Small intestine (tissue), 7 donors: Measurements from ENCODE around the gene NUP210. TPM values are rescaled to one million over a fixed set of nuclear protein-coding genes. Genes with fewer than 3 reads are reported as not detected.

Experiments used
- DNase-seq, 2 donors: peaks; one replicate each; pipeline versions ENCODE4 v3.0.0 to v3.0.0-alpha.2; 2013
- FAIRE-seq: peaks from 2 replicates; lab custom pipeline; 2012; peaks lifted over from hg19 to GRCh38; lab: Jason Lieb, UNC
- H3K27ac ChIP-seq, 3 donors: one replicate each; pipeline ENCODE4 v1.5.1; 2013; ENCODE audit warnings: low read length in 2 of 3, mild to moderate bottlenecking in 2 of 3, control low read depth in 1 of 3, inconsistent platforms in 1 of 3, low read depth in 1 of 3, moderate library complexity in 1 of 3
- H3K27me3 ChIP-seq, 3 donors: one replicate each; pipeline ENCODE4 v1.6.1; 2013; ENCODE audit warnings: low read length in 3 of 3, inconsistent platforms in 1 of 3; ENCODE audit not compliant: control insufficient read depth in 3 of 3, insufficient read depth in 3 of 3
- H3K36me3 ChIP-seq, 3 donors: one replicate each; pipeline ENCODE4 v1.6.1; 2013; ENCODE audit warnings: low read length in 3 of 3, inconsistent platforms in 1 of 3, low read depth in 1 of 3, mild to moderate bottlenecking in 1 of 3, moderate library complexity in 1 of 3; ENCODE audit not compliant: control insufficient read depth in 3 of 3, insufficient read depth in 2 of 3
- H3K4me1 ChIP-seq, 3 donors: one replicate each; pipeline ENCODE4 v1.6.1; 2013; ENCODE audit warnings: low read length in 2 of 3, inconsistent platforms in 1 of 3, low read depth in 1 of 3, mild to moderate bottlenecking in 1 of 3, moderate library complexity in 1 of 3; ENCODE audit not compliant: control insufficient read depth in 3 of 3, insufficient read depth in 2 of 3
- H3K4me3 ChIP-seq, 3 donors: one replicate each; pipeline ENCODE4 v1.5.1; 2013; ENCODE audit warnings: low read length in 3 of 3, control low read depth in 1 of 3, inconsistent platforms in 1 of 3, low read depth in 1 of 3, mild to moderate bottlenecking in 1 of 3, moderate library complexity in 1 of 3
- H3K9me3 ChIP-seq, 2 donors: one replicate each; pipeline ENCODE4 v1.6.1; 2013; ENCODE audit warnings: low read depth in 1 of 2, low read length in 1 of 2; ENCODE audit not compliant: control insufficient read depth in 2 of 2, insufficient read depth in 1 of 2
- WGBS, 3 donors: extraction: QIAGEN DNeasy Blood & Tissue Kit; methylation state at CpG; one replicate each; pipeline ENCODE4 v1.1.7; 2013; 5-methylcytosine and 5-hydroxymethylcytosine counted together
- polyA plus RNA-seq, 4 donors: library from polyadenylated mRNA; stranded (reverse) in 3 of 4; unstranded in 1 of 4; fragments of 200-250 nt in 3 of 4; fragments of 120-200 nt in 1 of 4; gene quantifications; one replicate each; pipeline versions ENCODE4 v1.2.1 to v1.2.3, GENCODE V29; 2013
- donor health status: healthy with polysubstance abuse.
- donor health status: control.
- donor health status: control.
- donor health status: Bipolar disorder and iron deficiency.
- donor health status: healthy.

Gene NUP210
- polyA plus RNA-seq, 4 donors: 0.22 to 36.4 (median 5.6) TPM

DNA sequence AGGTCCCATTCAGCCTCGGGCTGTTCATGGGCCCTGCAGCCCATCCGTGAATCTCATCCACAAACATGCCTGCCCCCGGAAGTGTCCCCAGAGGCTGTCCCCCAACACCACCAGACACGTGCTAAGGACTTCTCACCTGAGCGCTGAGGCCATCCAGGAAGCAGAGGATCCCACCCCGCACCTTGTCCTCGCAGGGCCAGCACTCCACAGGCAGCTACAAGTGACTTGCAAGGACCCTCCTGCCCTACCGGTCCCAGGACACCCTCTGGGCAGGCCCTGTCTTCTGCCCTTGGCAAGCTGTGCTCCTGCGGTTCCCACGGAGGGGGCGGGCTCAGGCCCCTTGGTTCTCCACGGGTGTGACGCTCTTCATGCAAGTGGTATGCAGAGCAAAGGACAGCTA is 146.0 kb downstream of the NUP210 start:
- 58 to 63% (median 63%) methylated on average over 13 of the region's 13 CpGs for WGBS, 3 donors
- H3K27me3 ChIP-seq: peaks cover 0 to 27% (median 0%) of the 10 kb centered on the region in 3 donors
- no peak for FAIRE-seq

DNA sequence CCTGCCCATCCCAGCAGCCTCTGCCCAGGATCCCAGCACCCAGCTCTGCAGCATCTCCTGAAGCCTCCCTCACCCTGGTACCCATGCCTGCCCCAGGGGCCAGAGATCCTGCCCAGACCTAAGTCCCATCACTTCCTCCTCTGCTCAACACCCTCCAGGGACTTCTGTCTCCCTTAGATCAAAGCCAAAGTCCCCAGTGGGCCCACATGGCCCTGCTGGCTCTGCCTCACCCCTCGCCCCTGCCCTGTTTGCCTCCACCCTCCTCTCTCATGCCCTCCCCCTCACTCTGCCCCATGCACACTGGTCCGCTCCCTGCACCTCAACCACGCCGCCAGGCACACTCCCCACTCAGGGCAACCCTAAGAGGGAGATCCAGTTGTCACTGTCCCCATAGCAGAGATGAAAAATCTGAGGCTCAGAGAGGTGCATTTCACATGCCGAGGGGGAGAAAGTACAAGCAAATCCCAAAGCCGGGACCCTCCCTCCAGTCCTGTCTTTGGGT is 146.5 kb downstream of the NUP210 start:
- DNase-seq (no peak), FAIRE-seq (no peak)
- Histone ChIP-seq H3K27ac (no peak overlapping the region), H3K9me3 (peaks cover 0 to 7% of the 10 kb centered on the region in 2 donors), H3K36me3 (no peaks in the 10 kb centered on the region), H3K27me3 (peaks cover 0 to 23% (median 0%) of the 10 kb centered on the region in 3 donors), H3K4me1 (no peaks in the 10 kb centered on the region), H3K4me3 (no peak overlapping the region)
- 73 to 86% (median 79%) methylated on average over 6 of the region's 6 CpGs for WGBS, 3 donors

More for the DNA sequence above, 146.0 kb downstream of the NUP210 start:
- DNase-seq: no peak
- H3K4me3 ChIP-seq: no peak overlapping the region
- no peak overlapping the region for H3K27ac ChIP-seq
- peaks cover 0 to 7% of the 10 kb centered on the region in 2 donors for H3K9me3 ChIP-seq
- H3K4me1 ChIP-seq: no peaks in the 10 kb centered on the region
- no peaks in the 10 kb centered on the region for H3K36me3 ChIP-seq

DNA sequence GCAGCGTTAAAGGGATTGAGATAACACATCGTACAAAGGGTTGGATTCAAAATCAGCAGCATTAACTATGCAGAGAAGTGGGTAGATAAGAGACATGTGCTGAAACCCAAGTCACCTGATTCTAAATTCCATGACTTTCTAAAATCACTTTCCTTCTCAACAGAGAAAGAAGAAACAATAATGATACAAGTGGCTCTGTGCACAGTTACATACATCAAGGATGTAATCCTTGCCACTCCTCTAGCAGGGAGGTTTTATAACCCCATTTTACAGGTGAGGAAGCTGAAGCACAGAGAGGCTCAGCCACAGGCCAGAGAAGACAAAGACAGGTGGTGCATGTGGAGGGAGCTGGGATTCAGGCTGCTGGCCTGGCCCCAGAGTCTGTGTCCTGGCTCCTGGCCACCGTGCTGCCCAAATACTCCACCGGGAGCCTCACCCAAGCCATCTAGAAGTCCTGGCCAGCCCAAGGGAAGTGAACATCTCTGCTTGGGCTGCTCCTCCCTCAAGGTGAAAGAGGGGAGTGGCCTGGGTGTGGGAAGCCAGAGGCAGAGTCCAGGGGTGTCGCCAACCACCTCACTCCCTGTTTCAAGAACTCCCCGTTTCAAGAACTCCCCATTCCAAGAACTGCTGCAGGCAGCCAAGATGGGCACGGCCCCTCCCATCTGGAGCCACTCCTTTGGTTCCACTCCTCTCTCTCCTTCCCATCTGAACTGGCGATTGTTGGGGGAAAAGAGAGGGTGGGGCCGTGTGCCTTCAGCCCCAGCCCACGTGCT is 147.1 kb downstream of the NUP210 start:
- FAIRE-seq: no peak
- no peaks in the 10 kb centered on the region for H3K36me3 ChIP-seq
- peaks cover 0 to 7% of the 10 kb centered on the region in 2 donors for H3K9me3 ChIP-seq
- H3K27ac ChIP-seq: no peak overlapping the region
- peaks cover 0 to 21% (median 0%) of the 10 kb centered on the region in 3 donors for H3K27me3 ChIP-seq
- WGBS, 3 donors: 21 to 57% (median 30%) methylated on average over 8 to 10 of the region's 10 CpGs
- H3K4me3 ChIP-seq: no peak overlapping the region
- H3K4me1 ChIP-seq: no peaks in the 10 kb centered on the region
- peak in 1 of 2 donors; percentile 19 for DNase-seq

DNA sequence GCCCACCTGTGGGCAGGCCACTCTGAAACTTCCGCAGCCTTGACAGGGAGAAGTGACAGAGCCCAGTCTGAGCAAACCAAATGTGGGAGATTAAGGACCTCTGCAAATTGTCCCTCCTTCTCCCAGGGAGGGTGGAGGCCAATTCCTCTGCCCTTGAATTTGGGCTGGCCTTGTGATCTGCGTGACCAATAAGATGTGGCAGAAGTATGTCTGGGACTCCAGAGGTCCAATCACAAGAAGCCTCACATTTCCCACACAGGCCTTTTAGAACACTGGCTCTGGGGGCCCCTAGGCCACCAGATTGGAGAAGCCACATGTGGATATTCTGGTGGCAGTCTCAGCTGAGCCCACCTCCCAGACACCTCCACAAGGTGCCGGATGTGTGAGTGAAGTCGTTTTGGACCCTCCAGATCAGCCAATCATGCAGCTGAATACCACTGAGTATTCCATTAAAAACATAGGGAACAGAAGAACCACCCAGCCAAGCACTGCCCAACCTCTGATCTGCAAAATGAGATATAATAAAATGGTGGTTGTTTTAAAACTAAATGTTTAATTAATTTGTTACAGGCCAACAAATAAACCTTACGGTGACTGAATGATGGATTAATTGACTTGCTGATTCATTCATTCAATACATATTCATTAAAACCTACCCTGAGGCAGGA is 150.3 kb downstream of the NUP210 start:
- Histone ChIP-seq H3K9me3 (peaks cover 0 to 11% of the 10 kb centered on the region in 2 donors), H3K4me1 (no peaks in the 10 kb centered on the region), H3K27me3 (peaks cover 0 to 7% (median 0%) of the 10 kb centered on the region in 3 donors), H3K4me3 (no peak overlapping the region), H3K36me3 (no peaks in the 10 kb centered on the region), H3K27ac (no peak overlapping the region)
- FAIRE-seq (no peak), DNase-seq (no peak)
- WGBS, 3 donors: 88 to 90% (median 89%) methylated on average over 5 of the region's 5 CpGs

DNA sequence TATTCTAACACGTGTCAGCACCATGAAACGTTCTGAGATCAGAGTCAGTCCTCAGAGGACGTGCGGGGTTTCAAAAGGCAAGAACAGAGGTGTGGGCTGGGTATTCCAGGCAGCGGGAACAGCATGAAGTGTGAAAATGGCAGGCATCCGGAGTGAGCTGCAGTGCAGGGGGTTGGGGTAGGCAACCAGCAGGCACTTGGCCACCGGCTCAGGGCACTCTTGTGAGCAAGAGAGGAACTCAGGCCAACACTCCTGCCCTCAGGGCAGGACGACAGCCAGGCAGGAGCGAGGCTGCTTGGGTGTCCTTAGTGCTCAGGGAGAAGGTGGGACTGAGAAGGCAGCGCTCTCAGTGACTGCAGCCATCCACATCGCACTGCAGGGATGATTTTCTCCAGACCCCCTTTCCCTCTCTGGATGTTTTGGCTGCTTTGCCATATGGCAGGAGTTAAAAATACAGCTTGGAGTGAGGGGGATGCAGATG is 151.1 kb downstream of the NUP210 start:
- H3K9me3 ChIP-seq: peaks cover 0 to 11% of the 10 kb centered on the region in 2 donors
- 61 to 76% (median 71%) methylated on average over 11 of the region's 11 CpGs for WGBS, 3 donors
- H3K27ac ChIP-seq: no peak overlapping the region
- H3K4me1 ChIP-seq: no peaks in the 10 kb centered on the region
- DNase-seq (no peak), FAIRE-seq (no peak)
- H3K4me3 ChIP-seq: no peak overlapping the region
- peaks cover 0 to 7% (median 0%) of the 10 kb centered on the region in 3 donors for H3K27me3 ChIP-seq
- H3K36me3 ChIP-seq: no peaks in the 10 kb centered on the region

DNA sequence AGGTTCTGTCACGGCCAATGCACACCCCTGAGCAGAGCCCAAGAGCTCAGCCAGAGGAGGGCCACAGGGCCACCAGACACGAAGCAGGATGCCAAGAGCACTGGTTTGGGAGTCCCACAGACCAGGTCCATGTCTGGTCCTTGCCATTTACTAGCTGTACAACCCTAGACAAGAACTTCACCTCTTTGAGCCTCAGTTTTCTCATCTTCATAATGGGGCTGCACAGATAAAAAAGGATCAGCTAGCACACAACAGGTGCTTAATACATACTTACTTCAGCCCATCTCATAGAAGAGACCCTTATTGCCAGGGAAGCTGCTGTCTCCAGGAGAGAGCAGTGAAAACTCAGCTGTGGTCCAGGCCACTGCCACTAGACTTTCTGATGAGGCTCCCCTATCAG is 152.0 kb downstream of the NUP210 start:
- no peak for DNase-seq
- H3K4me3 ChIP-seq: no peak overlapping the region
- no peaks in the 10 kb centered on the region for H3K36me3 ChIP-seq
- no peak overlapping the region for H3K27ac ChIP-seq
- peaks cover 0 to 2% (median 0%) of the 10 kb centered on the region in 3 donors for H3K27me3 ChIP-seq
- no peaks in the 10 kb centered on the region for H3K4me1 ChIP-seq
- FAIRE-seq: no peak
- peaks cover 0 to 11% of the 10 kb centered on the region in 2 donors for H3K9me3 ChIP-seq
- 67 to 75% (median 72%) methylated on average over 2 of the region's 2 CpGs for WGBS, 3 donors

DNA sequence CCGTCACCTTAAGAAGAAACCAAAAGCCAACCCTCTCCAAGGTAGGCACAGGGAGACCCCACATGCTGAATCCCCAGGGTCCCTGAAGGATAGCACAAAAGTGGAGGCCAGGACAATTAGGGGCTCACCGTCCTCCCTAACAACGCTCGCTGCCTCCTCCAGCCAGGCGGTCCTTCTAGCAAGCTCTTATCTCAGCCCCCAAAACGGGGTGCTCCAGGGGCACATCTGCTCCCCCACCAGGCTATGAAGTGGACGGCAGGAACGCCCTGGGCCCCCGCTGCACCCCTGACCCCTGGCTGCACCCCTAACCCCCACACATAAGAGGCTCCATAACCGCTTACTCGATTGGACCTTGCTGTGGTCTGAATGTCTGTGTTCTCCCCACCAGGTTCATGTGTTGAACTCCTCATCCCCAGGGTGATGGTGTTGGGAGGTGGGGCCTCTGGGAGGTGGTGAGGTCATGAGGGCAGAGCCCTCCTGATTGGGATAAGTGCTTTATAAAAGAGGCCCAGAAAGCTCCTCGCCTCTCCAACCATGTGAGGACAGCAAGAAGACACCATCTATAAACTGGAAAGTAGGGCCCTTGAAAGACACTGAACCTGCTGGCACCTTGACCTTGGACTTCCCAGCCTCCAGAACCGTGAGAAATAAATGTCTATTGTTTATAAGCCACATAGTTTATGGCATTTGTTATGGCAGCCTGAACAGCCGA is 153.3 kb downstream of the NUP210 start:
- Histone ChIP-seq H3K27ac (no peak overlapping the region), H3K4me3 (no peak overlapping the region), H3K27me3 (no peaks in the 10 kb centered on the region), H3K36me3 (no peaks in the 10 kb centered on the region), H3K9me3 (peaks cover 0 to 11% of the 10 kb centered on the region in 2 donors), H3K4me1 (no peaks in the 10 kb centered on the region)
- no peak for FAIRE-seq
- DNase-seq: no peak
- 77 to 84% (median 79%) methylated on average over 14 of the region's 14 CpGs for WGBS, 3 donors
